CD4-positive, alpha-beta T cell (primary cell): ENCODE measurements around the gene PALM. TPM values are rescaled to one million over a fixed set of nuclear protein-coding genes. Genes with fewer than 3 reads are reported as not detected.
A peak's percentile ranks its signal among the peaks of the same experiment; 100 is the strongest.

Source experiments
- ATAC-seq: fragments of 200-7000 bp; cut with Tn5 transposase; one replicate; pipeline ENCODE4 v1.10.0; 2022; ENCODE audit warnings: mild to moderate bottlenecking; ENCODE audit not compliant: poor library complexity
- CTCF ChIA-PET: fragments of 350-600 bp; sonication (Branson Sonifier 250); formaldehyde crosslinking; loops from one replicate; lab custom pipeline; 2021; ENCODE audit warnings: antibody characterized with exemption, inconsistent platforms; lab: Charles Lee
- POLR2A ChIA-PET: fragments of 350-600 bp; sonication (Branson Sonifier 250); formaldehyde crosslinking; loops from one replicate; lab custom pipeline; 2021; ENCODE audit warnings: antibody characterized with exemption, inconsistent platforms; lab: Charles Lee
- DNase-seq, 14 experiments: peaks; one replicate each; pipeline ENCODE4 v3.0.0-alpha.2; 2013 to 2020; ENCODE audit warnings: mixed read lengths in 2 of 14
- H3K27ac ChIP-seq, 2 donors: one replicate each; pipeline versions ENCODE4 v1.5.1 to v1.7.0; 2013; ENCODE audit warnings: low read length in 2 of 2, low read depth in 1 of 2, mild to moderate bottlenecking in 1 of 2
- H3K27me3 ChIP-seq, 2 experiments: 1 replicate in 1 of 2; 2 replicates in 1 of 2; pipeline versions ENCODE4 v1.6.1 to v1.7.0; 2013; ENCODE audit warnings: low read length in 2 of 2, control low read depth in 1 of 2, mild to moderate bottlenecking in 1 of 2, moderate library complexity in 1 of 2; ENCODE audit not compliant: insufficient read depth in 2 of 2, control insufficient read depth in 1 of 2
- H3K36me3 ChIP-seq: one replicate; pipeline ENCODE4 v1.6.1; 2013; ENCODE audit warnings: low read length, control low read depth; ENCODE audit not compliant: insufficient read depth
- H3K4me1 ChIP-seq: one replicate; pipeline ENCODE4 v1.6.1; 2013; ENCODE audit warnings: low read length, control low read depth; ENCODE audit not compliant: insufficient read depth
- H3K4me3 ChIP-seq: one replicate; pipeline ENCODE4 v1.5.1; 2013; ENCODE audit warnings: mild to moderate bottlenecking, low read length, moderate library complexity
- H3K9me3 ChIP-seq, 2 experiments: 1 replicate in 1 of 2; 2 replicates in 1 of 2; pipeline versions ENCODE4 v1.6.1 to v1.7.0; 2013; ENCODE audit warnings: low read length in 2 of 2, mild to moderate bottlenecking in 2 of 2, control low read depth in 1 of 2, moderate library complexity in 1 of 2; ENCODE audit not compliant: control insufficient read depth in 1 of 2, insufficient read depth in 1 of 2
- H3K27ac Mint-ChIP-seq: one replicate; pipeline ENCODE4 v1.8.0; 2020; ENCODE audit warnings: mixed read lengths
- H3K27me3 Mint-ChIP-seq: one replicate; pipeline ENCODE4 v1.8.0; 2021; ENCODE audit warnings: mixed read lengths
- H3K36me3 Mint-ChIP-seq: one replicate; pipeline ENCODE4 v1.8.0; 2021; ENCODE audit warnings: low read depth, mixed read lengths
- H3K4me1 Mint-ChIP-seq: one replicate; pipeline ENCODE4 v1.8.0; 2021; ENCODE audit warnings: low read depth, mixed read lengths
- H3K4me3 Mint-ChIP-seq: one replicate; pipeline ENCODE4 v1.8.0; 2020; ENCODE audit warnings: mild to moderate bottlenecking, mixed read lengths
- H3K9me3 Mint-ChIP-seq: one replicate; pipeline ENCODE4 v1.8.0; 2020; ENCODE audit warnings: mixed read lengths
- intact Hi-C, 2 experiments: fragments of 100-400 bp; cut with DNase I in 1 of 2; cut with micrococcal nuclease in 1 of 2; formaldehyde crosslinking; loops; one replicate each; pipeline versions ENCODE4 v1.15.1 to v1.9.0; 2023 to 2025; cut with DNase I, micrococcal nuclease
- total RNA-seq, 174 experiments: library from RNA in 2 of 174; stranded (reverse) in 2 of 174; gene quantifications; one replicate each; pipeline ENCODE4 v1.2.3 and lab custom pipeline; 2021 to 2026
- TF ChIP-seq, protein P1 (sequence below): fragments of 200-600 bp; IDR thresholded peaks from one replicate; pipeline ENCODE4 v1.8.0; 2022; ENCODE audit warnings: antibody characterized with exemption, mild to moderate bottlenecking

PALM gene
- total RNA-seq, 2 experiments from 2014 or later, result not detected

DNA sequence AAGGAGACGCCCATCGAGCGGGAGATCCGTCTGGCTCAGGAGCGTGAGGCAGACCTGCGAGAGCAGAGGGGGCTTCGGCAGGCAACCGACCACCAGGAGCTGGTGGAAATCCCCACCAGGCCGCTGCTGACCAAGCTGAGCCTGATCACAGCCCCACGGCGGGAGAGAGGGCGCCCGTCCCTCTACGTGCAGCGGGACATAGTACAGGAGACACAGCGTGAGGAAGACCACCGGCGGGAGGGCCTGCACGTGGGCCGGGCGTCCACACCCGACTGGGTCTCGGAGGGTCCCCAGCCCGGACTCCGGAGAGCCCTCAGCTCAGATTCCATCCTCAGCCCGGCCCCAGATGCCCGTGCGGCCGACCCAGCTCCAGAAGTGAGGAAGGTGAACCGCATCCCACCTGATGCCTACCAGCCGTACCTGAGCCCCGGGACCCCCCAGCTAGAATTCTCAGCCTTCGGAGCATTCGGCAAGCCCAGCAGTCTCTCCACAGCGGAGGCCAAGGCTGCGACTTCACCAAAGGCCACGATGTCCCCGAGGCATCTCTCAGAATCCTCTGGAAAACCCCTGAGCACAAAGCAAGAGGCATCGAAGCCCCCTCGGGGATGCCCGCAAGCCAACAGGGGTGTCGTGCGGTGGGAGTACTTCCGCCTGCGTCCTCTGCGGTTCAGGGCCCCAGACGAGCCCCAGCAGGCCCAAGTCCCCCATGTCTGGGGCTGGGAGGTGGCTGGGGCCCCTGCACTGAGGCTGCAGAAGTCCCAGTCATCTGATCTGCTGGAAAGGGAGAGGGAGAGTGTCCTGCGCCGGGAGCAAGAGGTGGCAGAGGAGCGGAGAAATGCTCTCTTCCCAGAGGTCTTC, 49.3 kb downstream of the PALM start:
- Mint-ChIP-seq H3K27me3 (peaks cover 4% of the 10 kb centered on the region), H3K9me3 (peaks cover 2% of the 10 kb centered on the region), H3K4me3 (no peak overlapping the region), H3K27ac (no peak overlapping the region), H3K4me1 (no peaks in the 10 kb centered on the region), H3K36me3 (no peaks in the 10 kb centered on the region)
- peaks cover 5 to 45% of the 10 kb centered on the region in 2 experiments for H3K9me3 ChIP-seq
- H3K4me3 ChIP-seq, result no peak overlapping the region
- no peaks in the 10 kb centered on the region for H3K27me3 ChIP-seq
- no peak overlapping the region for H3K27ac ChIP-seq
- TF ChIP-seq, protein P1, sequence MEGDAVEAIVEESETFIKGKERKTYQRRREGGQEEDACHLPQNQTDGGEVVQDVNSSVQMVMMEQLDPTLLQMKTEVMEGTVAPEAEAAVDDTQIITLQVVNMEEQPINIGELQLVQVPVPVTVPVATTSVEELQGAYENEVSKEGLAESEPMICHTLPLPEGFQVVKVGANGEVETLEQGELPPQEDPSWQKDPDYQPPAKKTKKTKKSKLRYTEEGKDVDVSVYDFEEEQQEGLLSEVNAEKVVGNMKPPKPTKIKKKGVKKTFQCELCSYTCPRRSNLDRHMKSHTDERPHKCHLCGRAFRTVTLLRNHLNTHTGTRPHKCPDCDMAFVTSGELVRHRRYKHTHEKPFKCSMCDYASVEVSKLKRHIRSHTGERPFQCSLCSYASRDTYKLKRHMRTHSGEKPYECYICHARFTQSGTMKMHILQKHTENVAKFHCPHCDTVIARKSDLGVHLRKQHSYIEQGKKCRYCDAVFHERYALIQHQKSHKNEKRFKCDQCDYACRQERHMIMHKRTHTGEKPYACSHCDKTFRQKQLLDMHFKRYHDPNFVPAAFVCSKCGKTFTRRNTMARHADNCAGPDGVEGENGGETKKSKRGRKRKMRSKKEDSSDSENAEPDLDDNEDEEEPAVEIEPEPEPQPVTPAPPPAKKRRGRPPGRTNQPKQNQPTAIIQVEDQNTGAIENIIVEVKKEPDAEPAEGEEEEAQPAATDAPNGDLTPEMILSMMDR, result no peak
- intact Hi-C loops, result no loop called here
- CTCF ChIA-PET, result no interaction called here
- DNase-seq (peak in 1 of 14 experiments; percentile 26), ATAC-seq (no peak)
- no peaks in the 10 kb centered on the region for H3K36me3 ChIP-seq
- POLR2A ChIA-PET, result no interaction called here
- no peaks in the 10 kb centered on the region for H3K4me1 ChIP-seq

DNA sequence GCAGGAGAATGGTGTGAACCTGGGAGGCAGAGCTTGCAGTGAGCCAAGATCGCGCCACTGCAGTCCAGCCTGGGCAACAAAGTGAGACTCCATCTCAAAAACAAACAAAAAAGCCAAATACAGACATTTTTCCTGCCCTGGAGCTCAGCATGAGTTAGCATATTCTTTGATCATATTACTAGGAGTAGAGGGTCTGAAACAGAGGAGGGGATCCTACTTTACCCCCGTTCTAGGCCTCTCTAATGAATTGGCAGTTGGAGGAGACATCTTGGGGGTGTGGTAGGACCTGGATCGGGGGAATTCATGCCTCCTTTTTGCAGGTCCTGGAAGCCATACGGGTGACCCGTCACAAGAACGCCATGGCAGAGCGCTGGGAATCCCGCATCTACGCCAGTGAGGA, 54.4 kb downstream of the PALM start:
- CTCF ChIA-PET, result no interaction called here

DNA sequence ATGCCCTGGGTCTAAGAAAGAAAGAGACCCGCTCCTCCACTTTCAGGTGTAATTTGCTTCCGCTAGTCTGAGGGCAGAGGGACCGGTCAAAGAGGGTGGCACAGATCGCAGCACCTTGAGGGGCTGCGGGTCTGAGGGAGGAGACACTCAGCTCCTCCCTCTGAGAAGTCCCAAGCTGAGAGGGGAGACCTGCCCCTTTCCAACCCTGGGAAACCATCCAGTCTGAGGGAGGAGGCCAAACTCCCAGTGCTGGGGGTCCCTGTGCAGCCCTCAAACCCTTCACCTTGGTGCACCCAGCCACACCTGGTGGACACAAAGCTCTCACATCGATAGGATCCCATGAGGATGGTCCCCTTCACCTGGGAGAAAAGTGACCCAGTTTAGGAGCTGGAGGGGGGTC, 55.1 kb downstream of the PALM start:
- H3K27me3 ChIP-seq, result peaks cover 0 to 3% of the 10 kb centered on the region in 2 experiments
- H3K27me3 Mint-ChIP-seq, result peaks cover 4% of the 10 kb centered on the region
- TF ChIP-seq, protein P1, result no peak
- POLR2A ChIA-PET, result no interaction called here
- no peaks in the 10 kb centered on the region for H3K4me1 Mint-ChIP-seq
- intact Hi-C loops, result no loop called here
- H3K4me3 ChIP-seq, result no peak overlapping the region
- H3K4me1 ChIP-seq, result no peaks in the 10 kb centered on the region
- DNase-seq, result no peak
- no peaks in the 10 kb centered on the region for H3K36me3 Mint-ChIP-seq
- no peaks in the 10 kb centered on the region for H3K36me3 ChIP-seq
- H3K27ac ChIP-seq, result no peak overlapping the region
- no peak overlapping the region for H3K27ac Mint-ChIP-seq
- no peak for ATAC-seq
- H3K9me3 Mint-ChIP-seq, result peaks cover 2% of the 10 kb centered on the region
- no peak overlapping the region for H3K4me3 Mint-ChIP-seq
- peaks cover 0 to 22% of the 10 kb centered on the region in 2 experiments for H3K9me3 ChIP-seq
- CTCF ChIA-PET, result no interaction called here

More for the DNA sequence above, 54.4 kb downstream of the PALM start:
- Histone ChIP-seq H3K4me1 (no peaks in the 10 kb centered on the region), H3K9me3 (peaks cover 5 to 28% of the 10 kb centered on the region in 2 experiments), H3K27me3 (peaks cover 0 to 3% of the 10 kb centered on the region in 2 experiments), H3K36me3 (no peaks in the 10 kb centered on the region), H3K27ac (no peak overlapping the region), H3K4me3 (no peak overlapping the region)
- peaks cover 4% of the 10 kb centered on the region for H3K27me3 Mint-ChIP-seq
- ATAC-seq (no peak), DNase-seq (no peak)
- no peak overlapping the region for H3K27ac Mint-ChIP-seq
- TF ChIP-seq, protein P1, result no peak
- H3K9me3 Mint-ChIP-seq, result peaks cover 2% of the 10 kb centered on the region
- POLR2A ChIA-PET, result no interaction called here
- intact Hi-C loops, result no loop called here
- no peak overlapping the region for H3K4me3 Mint-ChIP-seq
- no peaks in the 10 kb centered on the region for H3K4me1 Mint-ChIP-seq
- H3K36me3 Mint-ChIP-seq, result no peaks in the 10 kb centered on the region
